SW480 (cell line): ENCODE results near the gene ISLR2.

Source experiments
- DNase-seq: peaks from one replicate; pipeline ENCODE4 v3.0.0-alpha.2; 2016; ENCODE audit warnings: low spot score

ISLR2 gene

GRCh38 chr15:74176262-74177214 lies 46.2 kb downstream of the ISLR2 start:
- DNase-seq: peak; percentile 12

- DNase-seq: no peak
Measured at GRCh38 chr15:74178326-74179100, 48.1 kb downstream of the ISLR2 start.

GRCh38 chr15:74179101-74179841 lies 48.9 kb downstream of the ISLR2 start:
- DNase-seq: peak; percentile 49

GRCh38 chr15:74179983-74180880 lies 49.8 kb downstream of the ISLR2 start:
- no peak for DNase-seq

- no peak for DNase-seq
Measured at GRCh38 chr15:74180881-74181602, 50.7 kb downstream of the ISLR2 start.

- DNase-seq: no peak
Measured at GRCh38 chr15:74182131-74182530, 51.7 kb downstream of the ISLR2 start.

- DNase-seq: no peak
Measured at GRCh38 chr15:74184582-74185091, 54.3 kb downstream of the ISLR2 start.

- no peak for DNase-seq
Measured at GRCh38 chr15:74185710-74186348, 55.4 kb downstream of the ISLR2 start.
